Neutrophil (primary cell): ENCODE results near the gene CCDC9.

Source experiments
- H3K27ac ChIP-seq: fragments of 200-600 bp; sonication (generic); 2 replicates; pipeline ENCODE4 v1.5.1; 2016; ENCODE audit warnings: mild to moderate bottlenecking, moderate library complexity
- H3K27me3 ChIP-seq: fragments of 200-600 bp; sonication (generic); 2 replicates; pipeline ENCODE4 v1.6.0; 2016; ENCODE audit warnings: mild to moderate bottlenecking
- H3K36me3 ChIP-seq: fragments of 200-600 bp; sonication (generic); 2 replicates; pipeline ENCODE4 v1.5.1; 2017
- H3K4me1 ChIP-seq, 2 experiments: fragments of 200-600 bp in 1 of 2; sonication (generic) in 1 of 2; 1 replicate in 1 of 2; 2 replicates in 1 of 2; pipeline versions ENCODE4 v1.5.1 to v1.6.1; 2013 to 2016; ENCODE audit warnings: low read depth in 1 of 2, low read length in 1 of 2, mild to moderate bottlenecking in 1 of 2, moderate library complexity in 1 of 2; ENCODE audit not compliant: control insufficient read depth in 1 of 2, insufficient read depth in 1 of 2
- H3K4me3 ChIP-seq, 2 experiments: fragments of 200-600 bp in 1 of 2; sonication (generic) in 1 of 2; 1 replicate in 1 of 2; 2 replicates in 1 of 2; pipeline ENCODE4 v1.5.1; 2013 to 2016; ENCODE audit warnings: low read depth in 1 of 2, low read length in 1 of 2, mild to moderate bottlenecking in 1 of 2, moderate library complexity in 1 of 2
- H3K9me3 ChIP-seq: fragments of 200-600 bp; sonication (generic); 2 replicates; pipeline ENCODE4 v1.5.1; 2016
- TF ChIP-seq, protein P1 (sequence below): fragments of 200-600 bp; sonication (generic); IDR thresholded peaks from 2 replicates; pipeline ENCODE4 v1.5.1; 2016; ENCODE audit warnings: antibody characterized with exemption

The CCDC9 gene

DNA sequence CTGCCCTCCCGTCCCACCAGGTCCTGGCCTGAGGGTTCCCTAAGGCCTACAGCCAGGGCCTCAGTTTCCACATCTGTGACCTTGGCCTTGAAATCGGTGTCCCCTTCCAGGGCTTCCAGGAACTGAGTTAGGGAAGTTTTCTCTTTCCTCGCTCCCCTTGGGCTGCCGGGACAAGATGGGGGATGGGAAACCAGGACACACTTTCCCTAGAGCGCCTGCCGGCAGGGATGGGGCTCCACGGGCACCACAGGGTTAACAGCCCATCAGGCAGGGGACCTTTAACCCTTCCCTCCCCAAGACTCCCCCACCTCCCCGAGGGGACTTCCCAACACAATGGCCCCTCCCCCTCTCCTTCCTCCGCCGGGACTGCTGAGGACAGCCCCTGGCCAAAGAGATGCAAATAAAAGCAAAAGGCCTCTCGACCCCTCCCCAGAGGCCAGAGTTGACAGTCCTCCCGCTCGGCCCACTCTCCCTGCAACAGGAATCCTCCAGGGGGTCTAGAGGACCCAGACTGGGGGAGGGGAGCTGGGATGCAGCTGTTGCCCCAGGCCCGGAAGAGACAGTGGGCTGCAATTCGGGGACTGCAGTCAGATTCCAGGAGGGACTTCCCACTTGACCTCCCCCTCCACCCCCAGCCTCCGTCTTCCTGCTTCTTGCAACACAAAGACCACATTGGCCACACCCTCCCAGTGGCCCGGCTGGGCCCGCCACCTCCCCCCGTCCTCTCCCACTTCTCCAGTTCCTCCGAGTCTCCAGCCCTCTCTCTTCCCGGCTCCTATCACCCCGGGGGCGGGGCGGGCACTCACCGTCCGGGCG, 28.8 kb upstream of the CCDC9 start:
- H3K4me1 ChIP-seq = peaks cover 51 to 62% of the 10 kb centered on the region in 2 experiments
- TF ChIP-seq, protein P1, sequence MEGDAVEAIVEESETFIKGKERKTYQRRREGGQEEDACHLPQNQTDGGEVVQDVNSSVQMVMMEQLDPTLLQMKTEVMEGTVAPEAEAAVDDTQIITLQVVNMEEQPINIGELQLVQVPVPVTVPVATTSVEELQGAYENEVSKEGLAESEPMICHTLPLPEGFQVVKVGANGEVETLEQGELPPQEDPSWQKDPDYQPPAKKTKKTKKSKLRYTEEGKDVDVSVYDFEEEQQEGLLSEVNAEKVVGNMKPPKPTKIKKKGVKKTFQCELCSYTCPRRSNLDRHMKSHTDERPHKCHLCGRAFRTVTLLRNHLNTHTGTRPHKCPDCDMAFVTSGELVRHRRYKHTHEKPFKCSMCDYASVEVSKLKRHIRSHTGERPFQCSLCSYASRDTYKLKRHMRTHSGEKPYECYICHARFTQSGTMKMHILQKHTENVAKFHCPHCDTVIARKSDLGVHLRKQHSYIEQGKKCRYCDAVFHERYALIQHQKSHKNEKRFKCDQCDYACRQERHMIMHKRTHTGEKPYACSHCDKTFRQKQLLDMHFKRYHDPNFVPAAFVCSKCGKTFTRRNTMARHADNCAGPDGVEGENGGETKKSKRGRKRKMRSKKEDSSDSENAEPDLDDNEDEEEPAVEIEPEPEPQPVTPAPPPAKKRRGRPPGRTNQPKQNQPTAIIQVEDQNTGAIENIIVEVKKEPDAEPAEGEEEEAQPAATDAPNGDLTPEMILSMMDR = no peak
- no peaks in the 10 kb centered on the region for H3K9me3 ChIP-seq
- H3K27ac ChIP-seq = peak overlapping the region; percentile 95
- H3K27me3 ChIP-seq = peaks cover 34% of the 10 kb centered on the region
- H3K36me3 ChIP-seq = peaks cover 8% of the 10 kb centered on the region
- peak overlapping the region; percentile 92 to 100 for H3K4me3 ChIP-seq

GRCh38 chr19:47228168-47228936, 28.0 kb upstream of the CCDC9 start:
- H3K4me1 ChIP-seq = peaks cover 52 to 64% of the 10 kb centered on the region in 2 experiments
- H3K27ac ChIP-seq = peak overlapping the region; percentile 95
- TF ChIP-seq, protein P1 = no peak
- H3K4me3 ChIP-seq = peak overlapping the region; percentile 92 to 100
- no peaks in the 10 kb centered on the region for H3K9me3 ChIP-seq
- peaks cover 8% of the 10 kb centered on the region for H3K36me3 ChIP-seq
- H3K27me3 ChIP-seq = peaks cover 42% of the 10 kb centered on the region

GRCh38 chr19:47228937-47229675, 27.2 kb upstream of the CCDC9 start:
- H3K4me1 ChIP-seq = peaks cover 52 to 64% of the 10 kb centered on the region in 2 experiments
- peak overlapping the region; percentile 92 to 100 for H3K4me3 ChIP-seq
- H3K27ac ChIP-seq = peak overlapping the region; percentile 95

DNA sequence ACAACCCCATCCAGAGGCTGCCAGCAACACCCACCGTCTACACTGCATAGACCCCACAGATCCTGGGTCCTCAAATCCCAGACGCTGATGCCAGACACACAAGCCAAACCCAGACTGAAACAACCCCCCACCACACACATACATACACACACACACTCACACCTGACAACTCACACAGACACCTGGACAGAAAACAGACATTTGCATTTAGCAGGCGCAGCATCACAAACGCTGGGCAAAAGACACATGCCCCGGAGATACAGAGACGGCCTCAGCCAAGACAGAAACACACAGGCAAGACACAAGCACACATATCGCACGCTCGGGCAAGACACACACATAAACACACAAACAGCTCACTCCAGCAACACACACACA, 26.7 kb upstream of the CCDC9 start:
- Histone ChIP-seq H3K9me3 (no peaks in the 10 kb centered on the region), H3K36me3 (peaks cover 8% of the 10 kb centered on the region), H3K4me3 (peak overlapping the region; percentile 92 to 100), H3K4me1 (peaks cover 52 to 64% of the 10 kb centered on the region in 2 experiments), H3K27me3 (peaks cover 55% of the 10 kb centered on the region), H3K27ac (peak overlapping the region; percentile 95)
- TF ChIP-seq, protein P1 = no peak

More at GRCh38 chr19:47228937-47229675, 27.2 kb upstream of the CCDC9 start:
- TF ChIP-seq, protein P1 = no peak
- Histone ChIP-seq H3K9me3 (no peaks in the 10 kb centered on the region), H3K27me3 (peaks cover 49% of the 10 kb centered on the region), H3K36me3 (peaks cover 8% of the 10 kb centered on the region)
